Measurements from ENCODE around the gene RAD51D. TPM values are rescaled to one million over a fixed set of nuclear protein-coding genes. Genes with fewer than 3 reads are reported as not detected.

The RAD51D gene
- total and polyA plus RNA-seq, 2 donors (not counting 3 experiments of a cell fraction or from before 2014, with no cell fraction given): 15.5 to 27.9 TPM

DNA sequence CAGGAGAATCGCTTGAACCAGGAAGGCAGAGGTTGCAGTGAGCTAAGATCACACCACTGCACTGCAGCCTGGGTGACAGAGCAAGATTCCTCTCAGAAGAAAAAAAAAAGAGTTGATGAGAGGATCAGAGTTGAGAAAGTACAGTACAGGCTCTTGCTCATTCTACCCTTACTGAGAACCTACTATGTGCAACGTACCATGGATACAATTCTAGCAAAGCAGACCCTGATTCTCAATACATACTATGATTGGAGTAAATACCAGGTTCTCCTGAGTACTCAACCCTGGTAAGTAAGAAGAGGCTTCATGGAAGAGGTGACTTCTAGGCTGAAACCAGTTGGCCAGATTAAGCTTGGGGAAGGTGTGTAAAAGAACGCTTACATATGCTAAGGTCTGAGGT lies 57.4 kb downstream of the RAD51D start:
- no peak overlapping the region for H2AFZ ChIP-seq (ENCODE audit: low read depth, low read length)
- no peaks in the 10 kb centered on the region for H3K9me3 ChIP-seq (replicated peaks; ENCODE audit: control insufficient read depth, insufficient read depth, low read length)
- no peak overlapping the region for H3K4me3 ChIP-seq (replicated peaks in 1 of 3; ENCODE audit: insufficient read depth in 1 of 3, low read depth in 1 of 3, low read length in 3 of 3)
- ChIA-PET CTCF (interaction anchor here (1.5 to 1.8 kb wide), 2 partner anchors 18 to 81 kb away, joined by 5 read pairs; no protein-coding TSS in a partner anchor), POLR2A (no interaction called here)
- intact Hi-C loops (cut with micrococcal nuclease) (loop anchor here (2.0 kb wide), 1 partner anchor 56 kb away; the partner anchor contains the start of gene RAD51D), dilution Hi-C loops (cut with MboI; ENCODE audit: extremely low pct_ligation_motif_present, low sequenced_read_pairs) (no loop called here)
- no peaks in the 10 kb centered on the region for H4K20me1 ChIP-seq (replicated peaks; ENCODE audit: control insufficient read depth, extremely low read depth, insufficient read depth, low read length)
- TF ChIP-seq FOS (IDR thresholded peaks at IDR 0.05; ENCODE audit: borderline replicate concordance, insufficient read depth, low read length) (no peak), POLR2A (IDR thresholded peaks at IDR 0.05; ENCODE audit: low read depth, low read length) (no peak), MYC (IDR thresholded peaks at IDR 0.05; ENCODE audit: low read depth, low read length) (no peak)
- FAIRE-seq (no peak), DNase-seq (ENCODE audit: low read depth, low spot score) (no peak)
- no peak overlapping the region for H3K4me2 ChIP-seq (ENCODE audit: insufficient read depth, low read length)
- H3K9ac ChIP-seq (replicated peaks; ENCODE audit: extremely low read depth, insufficient read depth, low read length): no peak overlapping the region
- H3K27ac ChIP-seq (ENCODE audit: insufficient read depth, low read depth, low read length): no peak overlapping the region
- peaks cover 7% of the 10 kb centered on the region for H3K4me1 ChIP-seq (ENCODE audit: control insufficient read depth, extremely low read depth, insufficient read depth, low read length)
- H3K79me2 ChIP-seq (ENCODE audit: control insufficient read depth, insufficient read depth, low read length): no peaks in the 10 kb centered on the region
- H3K36me3 ChIP-seq (ENCODE audit: control insufficient read depth in 2 of 2, extremely low read depth in 1 of 2, insufficient read depth in 2 of 2, low read length in 2 of 2): no peaks in the 10 kb centered on the region
- no peaks in the 10 kb centered on the region for H3K27me3 ChIP-seq (ENCODE audit: control insufficient read depth in 2 of 2, insufficient read depth in 2 of 2, low read length in 2 of 2)
- no peaks in the 10 kb centered on the region for H3K9me1 ChIP-seq (replicated peaks; ENCODE audit: control insufficient read depth, extremely low read depth, insufficient read depth, low read length)
- no TSS peak for BruUV-seq (replicated peaks)

- H2AFZ ChIP-seq (ENCODE audit: low read depth, low read length): no peak overlapping the region
- CTCF ChIA-PET: interaction anchor here (1.1 kb wide), 1 partner anchor 33 kb away, joined by 4 read pairs; no protein-coding TSS in a partner anchor
- no TSS peak for BruUV-seq (replicated peaks)
- TF ChIP-seq FOS (IDR thresholded peaks at IDR 0.05; ENCODE audit: borderline replicate concordance, insufficient read depth, low read length) (no peak), CTCF (IDR thresholded peaks at IDR 0.05; ENCODE audit: extremely low read depth in 1 of 2, insufficient read depth in 1 of 2, low read depth in 1 of 2, low read length in 2 of 2) (no peak), EZH2 (IDR thresholded peaks at IDR 0.05; ENCODE audit: borderline replicate concordance, low read depth, low read length, severe bottlenecking) (no peak), POLR2A (IDR thresholded peaks at IDR 0.05; ENCODE audit: low read depth, low read length) (no peak), JUN (IDR thresholded peaks at IDR 0.05; ENCODE audit: borderline replicate concordance, insufficient read depth, insufficient read length, low read depth) (no peak), POLR2AphosphoS5 (IDR thresholded peaks at IDR 0.05; ENCODE audit: insufficient read depth, low read depth, low read length) (no peak), GATA2 (IDR thresholded peaks at IDR 0.05; ENCODE audit: insufficient read depth, insufficient read length, low read depth, low read length) (no peak), MYC (IDR thresholded peaks at IDR 0.05; ENCODE audit: low read depth, low read length) (no peak)
- TF ChIP-seq, protein P1, sequence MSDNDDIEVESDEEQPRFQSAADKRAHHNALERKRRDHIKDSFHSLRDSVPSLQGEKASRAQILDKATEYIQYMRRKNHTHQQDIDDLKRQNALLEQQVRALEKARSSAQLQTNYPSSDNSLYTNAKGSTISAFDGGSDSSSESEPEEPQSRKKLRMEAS (IDR thresholded peaks at IDR 0.05; ENCODE audit: insufficient read depth, insufficient read length): no peak
- H3K27ac ChIP-seq (ENCODE audit: insufficient read depth, low read depth, low read length): no peak overlapping the region
- H3K79me2 ChIP-seq (ENCODE audit: control insufficient read depth, insufficient read depth, low read length): no peaks in the 10 kb centered on the region
- dilution Hi-C loops (cut with MboI; ENCODE audit: extremely low pct_ligation_motif_present, low sequenced_read_pairs): no loop called here
- no peaks in the 10 kb centered on the region for H3K9me1 ChIP-seq (replicated peaks; ENCODE audit: control insufficient read depth, extremely low read depth, insufficient read depth, low read length)
- no peaks in the 10 kb centered on the region for H3K36me3 ChIP-seq (ENCODE audit: control insufficient read depth in 2 of 2, extremely low read depth in 1 of 2, insufficient read depth in 2 of 2, low read length in 2 of 2)
- H3K4me1 ChIP-seq (ENCODE audit: control insufficient read depth, extremely low read depth, insufficient read depth, low read length): peaks cover 2% of the 10 kb centered on the region
- no peaks in the 10 kb centered on the region for H3K9me3 ChIP-seq (replicated peaks; ENCODE audit: control insufficient read depth, insufficient read depth, low read length)
- H3K4me2 ChIP-seq (ENCODE audit: insufficient read depth, low read length): no peak overlapping the region
- POLR2A ChIA-PET: no interaction called here
- no peak for DNase-seq (ENCODE audit: low read depth, low spot score)
- intact Hi-C loops (cut with micrococcal nuclease): no loop called here
- no peaks in the 10 kb centered on the region for H3K27me3 ChIP-seq (ENCODE audit: control insufficient read depth in 2 of 2, insufficient read depth in 2 of 2, low read length in 2 of 2)
- H4K20me1 ChIP-seq (replicated peaks; ENCODE audit: control insufficient read depth, extremely low read depth, insufficient read depth, low read length): no peaks in the 10 kb centered on the region
- H3K9ac ChIP-seq (replicated peaks; ENCODE audit: extremely low read depth, insufficient read depth, low read length): no peak overlapping the region
- H3K4me3 ChIP-seq (replicated peaks in 1 of 3; ENCODE audit: insufficient read depth in 1 of 3, low read depth in 1 of 3, low read length in 3 of 3): no peak overlapping the region
- FAIRE-seq: no peak
Observed at GRCh38 chr17:35057332-35057915, 62.2 kb downstream of the RAD51D start.

Measured in endothelial cell of umbilical vein (primary cell).